B cell (primary cell): ENCODE results near the gene SNAP47. TPM values are rescaled to one million over a fixed set of nuclear protein-coding genes. Genes with fewer than 3 reads are reported as not detected.

Experiments
- ATAC-seq: fragments of 200-7000 bp; cut with Tn5 transposase; one replicate; pipeline ENCODE4 v1.10.0; 2021; ENCODE audit warnings: low read depth, mild to moderate bottlenecking, moderate number of reproducible peaks, moderate library complexity
- CTCF ChIA-PET: fragments of 350-600 bp; sonication (Branson Sonifier 250); formaldehyde crosslinking; loops from one replicate; lab custom pipeline; 2021; ENCODE audit warnings: antibody characterized with exemption, inconsistent platforms; lab: Charles Lee
- POLR2A ChIA-PET: fragments of 350-600 bp; sonication (Branson Sonifier 250); formaldehyde crosslinking; loops from one replicate; lab custom pipeline; 2021; ENCODE audit warnings: antibody characterized with exemption; lab: Charles Lee
- DNase-seq: peaks from one replicate; pipeline ENCODE4 v3.0.0; 2013
- H2AFZ ChIP-seq: 2 replicates; pipeline ENCODE4 v1.6.1; 2012; ENCODE audit warnings: mild to moderate bottlenecking, low read depth, low read length; ENCODE audit not compliant: insufficient read depth, poor library complexity, severe bottlenecking
- H3K27ac ChIP-seq, 2 donors: 1 replicate in 1 of 2; 2 replicates in 1 of 2; pipeline ENCODE4 v1.5.1; 2012 to 2013; ENCODE audit warnings: low read length in 2 of 2, mild to moderate bottlenecking in 2 of 2, moderate library complexity in 1 of 2
- H3K27me3 ChIP-seq, 4 experiments: fragments of 200-600 bp in 1 of 4; sonication (generic) in 1 of 4; replicated peaks in 1 of 4; 1 replicate in 2 of 4; 2 replicates in 2 of 4; pipeline versions ENCODE4 v1.6.1 to v1.7.0; 2013 to 2016; ENCODE audit warnings: low read length in 3 of 4, mild to moderate bottlenecking in 2 of 4, mixed read lengths in 1 of 4, moderate library complexity in 1 of 4; ENCODE audit not compliant: insufficient read depth in 4 of 4, control insufficient read depth in 3 of 4; ENCODE audit errors: control extremely low read depth in 1 of 4
- H3K36me3 ChIP-seq, 2 experiments: replicated peaks in 1 of 2; 1 replicate in 1 of 2; 2 replicates in 1 of 2; pipeline versions ENCODE4 v1.6.1 to v1.7.1; 2013; ENCODE audit warnings: low read length in 1 of 2; ENCODE audit not compliant: insufficient read depth in 2 of 2, control insufficient read depth in 1 of 2; ENCODE audit errors: control extremely low read depth in 1 of 2, extremely low read depth in 1 of 2
- H3K4me1 ChIP-seq, 2 donors: fragments of 200-600 bp in 1 of 2; sonication (generic) in 1 of 2; 1 replicate in 1 of 2; 2 replicates in 1 of 2; pipeline versions ENCODE4 v1.5.1 to v1.6.1; 2013 to 2017; ENCODE audit warnings: low read length in 2 of 2; ENCODE audit not compliant: control insufficient read depth in 2 of 2, insufficient read depth in 2 of 2
- H3K4me2 ChIP-seq: replicated peaks from 2 replicates; pipeline ENCODE3; 2012; ENCODE audit warnings: mild to moderate bottlenecking, low read depth, low read length; ENCODE audit not compliant: poor library complexity, severe bottlenecking
- H3K4me3 ChIP-seq, 5 experiments: fragments of 200-600 bp in 1 of 5; sonication (generic) in 1 of 5; 1 replicate in 3 of 5; 2 replicates in 2 of 5; pipeline versions ENCODE4 v1.5.1 to v1.7.0; 2011 to 2016; ENCODE audit warnings: low read length in 4 of 5, mild to moderate bottlenecking in 4 of 5, low read depth in 2 of 5, control low read depth in 1 of 5, moderate library complexity in 1 of 5; ENCODE audit not compliant: insufficient read depth in 1 of 5; ENCODE audit errors: control extremely low read depth in 1 of 5, extremely low read depth in 1 of 5
- H3K79me2 ChIP-seq: fragments of 200-600 bp; sonication (generic); one replicate; pipeline ENCODE4 v1.6.0; 2016; ENCODE audit warnings: low read length; ENCODE audit not compliant: control insufficient read depth, insufficient read depth
- H3K9ac ChIP-seq: fragments of 200-600 bp; sonication (generic); 2 replicates; pipeline ENCODE4 v1.6.1; 2017; ENCODE audit warnings: mild to moderate bottlenecking, low read length, moderate library complexity
- H3K9me3 ChIP-seq, 3 donors: one replicate each; pipeline versions ENCODE4 v1.6.1 to v1.7.1; 2013; ENCODE audit warnings: low read length in 2 of 3; ENCODE audit not compliant: control insufficient read depth in 2 of 3, insufficient read depth in 1 of 3; ENCODE audit errors: control extremely low read depth in 1 of 3
- H4K20me1 ChIP-seq: 2 replicates; pipeline ENCODE4 v1.6.0; 2012; ENCODE audit warnings: mild to moderate bottlenecking, low read length; ENCODE audit not compliant: insufficient read depth, control insufficient read depth, poor library complexity, severe bottlenecking
- H3K27ac Mint-ChIP-seq: one replicate; pipeline ENCODE4 v1.8.0; 2021; ENCODE audit warnings: mixed read lengths
- H3K27me3 Mint-ChIP-seq: one replicate; pipeline ENCODE4 v1.8.0; 2021; ENCODE audit warnings: mixed read lengths
- H3K4me1 Mint-ChIP-seq: one replicate; pipeline ENCODE4 v1.8.0; 2021; ENCODE audit warnings: mixed read lengths
- H3K4me3 Mint-ChIP-seq: one replicate; pipeline ENCODE4 v1.8.0; 2021; ENCODE audit warnings: mixed read lengths
- H3K9me3 Mint-ChIP-seq: one replicate; pipeline ENCODE4 v1.8.0; 2022; ENCODE audit warnings: mixed read lengths; ENCODE audit not compliant: insufficient read depth
- CTCF ChIP-seq: fragments of 200-600 bp; IDR thresholded peaks from one replicate; pipeline ENCODE4 v1.8.0; 2022; ENCODE audit warnings: antibody characterized with exemption, mild to moderate bottlenecking
- EZH2 ChIP-seq: IDR thresholded peaks from 2 replicates; pipeline ENCODE4 v1.6.1; 2012; ENCODE audit warnings: borderline replicate concordance, low read depth, mild to moderate bottlenecking, moderate library complexity, low read length; ENCODE audit not compliant: insufficient read depth, poor library complexity, severe bottlenecking
- WGBS: methylation state at CpG from one replicate; pipeline ENCODE4 v1.1.5; 2013; ENCODE audit warnings: missing lambda C conversion rate; ENCODE audit not compliant: insufficient coverage; 5-methylcytosine and 5-hydroxymethylcytosine counted together
- intact Hi-C: fragments of 100-400 bp; cut with micrococcal nuclease; formaldehyde crosslinking; loops from one replicate; pipeline ENCODE4 v1.10.0; 2022
- polyA plus RNA-seq: library from polyadenylated mRNA; depleted of rRNA; stranded (reverse); fragments of >200 nt; gene quantifications from 2 replicates; pipeline ENCODE4 v1.2.3, GENCODE V29; 2012
- total RNA-seq, 2 donors: library from RNA; stranded (reverse); fragments of 120-200 nt in 1 of 2; gene quantifications; 1 replicate in 1 of 2; 2 replicates in 1 of 2; pipeline versions ENCODE4 v1.2.3 to v1.2.4, GENCODE V29; 2013 to 2022

The SNAP47 gene
- total and polyA plus RNA-seq, 2 donors (not counting 1 experiment from before 2014, with no cell fraction given): 25.6 to 34.9 TPM

GRCh38 chr1:227729881-227730629 is 5.2 kb upstream of the SNAP47 start:
- Mint-ChIP-seq H3K4me1 (peaks cover 42% of the 10 kb centered on the region), H3K27me3 (no peaks in the 10 kb centered on the region), H3K27ac (peak overlapping the region; percentile 65), H3K9me3 (no peaks in the 10 kb centered on the region), H3K4me3 (peak overlapping the region; percentile 74)
- peaks cover 0 to 3% (median 0%) of the 10 kb centered on the region in 3 donors for H3K9me3 ChIP-seq
- peak; percentile 57 for DNase-seq
- no peak overlapping the region for H2AFZ ChIP-seq
- no peak overlapping the region for H3K4me3 ChIP-seq
- peaks cover 0 to 4% of the 10 kb centered on the region in 2 experiments for H3K36me3 ChIP-seq
- ChIA-PET POLR2A (no interaction called here), CTCF (no interaction called here)
- no peak for ATAC-seq
- TF ChIP-seq CTCF (peak; percentile 67), EZH2 (no peak)
- H3K9ac ChIP-seq: no peak overlapping the region
- intact Hi-C loops: no loop called here
- H3K4me2 ChIP-seq: no peak overlapping the region
- no peak overlapping the region for H3K27ac ChIP-seq
- H3K27me3 ChIP-seq: no peaks in the 10 kb centered on the region
- peaks cover 15% of the 10 kb centered on the region for H3K79me2 ChIP-seq
- H3K4me1 ChIP-seq: peaks cover 17 to 34% of the 10 kb centered on the region in 2 donors
- 57% methylated on average over 12 of the region's 13 CpGs for WGBS
- H4K20me1 ChIP-seq: no peaks in the 10 kb centered on the region

- ChIA-PET CTCF (no interaction called here), POLR2A (no interaction called here)
- DNase-seq (no peak), ATAC-seq (no peak)
- TF ChIP-seq CTCF: peak; percentile 27
- no peak for TF ChIP-seq EZH2
- no peak overlapping the region for H3K4me3 ChIP-seq
- H3K27ac Mint-ChIP-seq: peak overlapping the region; percentile 65
- H3K4me3 Mint-ChIP-seq: peak overlapping the region; percentile 74
- H3K4me2 ChIP-seq: no peak overlapping the region
- peaks cover 44% of the 10 kb centered on the region for H3K4me1 Mint-ChIP-seq
- no peaks in the 10 kb centered on the region for H3K9me3 Mint-ChIP-seq
- H3K36me3 ChIP-seq: peaks cover 0 to 4% of the 10 kb centered on the region in 2 experiments
- no peaks in the 10 kb centered on the region for H3K27me3 ChIP-seq
- H3K79me2 ChIP-seq: peaks cover 19% of the 10 kb centered on the region
- H3K4me1 ChIP-seq: peaks cover 18 to 36% of the 10 kb centered on the region in 2 donors
- H3K27ac ChIP-seq: no peak overlapping the region
- no peaks in the 10 kb centered on the region for H4K20me1 ChIP-seq
- H2AFZ ChIP-seq: no peak overlapping the region
- H3K9me3 ChIP-seq: peaks cover 0 to 3% (median 0%) of the 10 kb centered on the region in 3 donors
- H3K9ac ChIP-seq: no peak overlapping the region
- WGBS: 94% methylated on average over 16 of the region's 16 CpGs
- intact Hi-C loops: no loop called here
- H3K27me3 Mint-ChIP-seq: no peaks in the 10 kb centered on the region
Measured at GRCh38 chr1:227730630-227731151, 4.5 kb upstream of the SNAP47 start.
